GM19099 (cell line): Measurements from ENCODE around the gene KRT75.

ENCODE experiments used
- POLR2A ChIP-seq: IDR thresholded peaks from 3 replicates; pipeline ENCODE4 v1.6.1; 2011; ENCODE audit warnings: low read depth; ENCODE audit not compliant: insufficient read length; ENCODE audit errors: extremely low read depth

Gene KRT75

DNA sequence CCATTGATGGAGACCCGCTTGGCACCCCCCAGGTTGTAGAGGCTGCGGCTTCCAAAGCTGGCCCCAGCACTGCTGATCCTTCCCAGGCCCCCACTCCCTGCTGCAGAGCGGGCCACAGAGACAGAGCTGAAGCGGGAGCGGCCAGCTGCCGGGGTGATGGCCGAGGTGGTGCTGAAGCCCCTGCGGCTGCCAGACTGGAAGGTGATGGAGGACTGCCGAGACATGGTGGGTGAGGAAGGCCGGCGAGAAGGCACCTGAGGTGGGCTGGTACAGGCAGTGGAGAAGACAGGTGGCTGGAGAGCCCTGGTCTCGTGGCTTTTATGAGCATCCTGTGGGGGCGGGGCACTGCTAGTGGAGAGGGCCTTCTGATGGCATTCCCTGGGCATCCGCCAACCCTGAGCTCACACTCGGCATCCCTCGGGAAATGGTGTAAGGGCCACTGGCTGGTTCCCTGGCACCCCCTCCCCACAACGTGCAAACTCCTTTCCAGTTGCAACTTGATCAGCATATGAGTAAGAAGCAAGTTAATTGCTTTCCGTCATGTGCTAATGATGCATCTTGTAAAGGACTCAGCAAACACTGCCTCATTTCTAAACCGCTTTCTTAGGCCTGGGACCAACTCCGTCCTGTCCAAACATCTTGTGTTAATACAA lies at the start of gene KRT75:
KRT75 (minus strand) TSS at position 291 of the 653 bp plus-strand sequence; CDS start at position 224, 67 bp downstream.
- no peak for TF ChIP-seq POLR2A

DNA sequence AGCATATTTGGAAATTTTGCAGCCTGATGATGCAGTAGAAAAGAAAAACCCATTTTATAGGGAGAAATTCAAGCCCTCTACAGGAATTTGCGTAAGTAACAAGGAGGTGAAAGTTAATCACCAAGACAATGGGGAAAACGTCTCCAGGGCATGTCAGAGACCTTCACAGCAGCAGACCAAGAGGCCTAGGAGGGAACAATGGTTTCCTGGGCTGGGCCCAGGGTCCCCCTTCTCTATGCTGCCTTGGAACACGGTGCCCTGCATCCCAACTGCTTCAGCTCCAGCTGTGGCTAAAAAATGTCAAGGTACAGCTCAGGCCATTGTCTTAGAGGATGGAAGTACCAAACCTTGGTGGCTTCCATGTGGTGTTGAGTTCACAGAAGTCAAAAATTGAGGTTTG lies 45.9 kb upstream of the KRT75 start:
- TF ChIP-seq POLR2A: no peak

DNA sequence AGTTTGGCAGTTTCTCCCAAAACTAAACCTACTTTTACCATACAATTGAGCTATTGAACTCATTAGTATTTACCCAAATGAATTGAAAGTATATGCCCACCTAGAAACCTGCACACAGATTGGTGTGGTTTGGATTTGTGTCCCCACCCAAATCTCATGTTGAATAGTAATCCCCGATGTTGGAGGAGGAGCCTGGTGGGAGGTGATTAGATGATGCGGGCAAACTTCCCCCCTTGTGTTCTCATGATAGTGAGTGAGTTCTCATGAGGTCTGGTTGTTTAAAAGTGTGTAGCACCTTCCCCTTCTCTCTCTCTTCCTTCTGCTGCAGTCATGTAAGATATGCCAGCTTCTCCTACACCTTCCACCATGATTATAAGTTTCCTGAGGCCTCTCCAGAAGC lies 43.5 kb upstream of the KRT75 start:
- TF ChIP-seq POLR2A: no peak

DNA sequence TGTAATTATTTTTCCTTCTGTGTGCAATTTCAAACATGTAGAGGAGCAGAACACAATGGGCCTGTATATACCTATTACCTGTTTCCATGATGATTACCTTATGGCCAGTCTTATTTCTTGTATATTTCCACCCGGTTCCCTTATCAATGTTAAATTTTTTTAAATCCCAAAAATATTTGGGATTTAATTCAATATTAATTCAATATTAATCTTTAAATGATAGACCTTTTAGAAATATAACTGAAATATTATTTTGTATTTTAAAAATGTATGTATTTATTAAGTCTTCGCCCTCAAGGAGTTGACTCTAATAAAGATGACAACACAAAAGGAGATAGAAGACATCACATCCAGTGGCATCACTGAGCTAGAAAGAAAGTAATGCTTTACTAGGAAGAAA lies 40.0 kb upstream of the KRT75 start:
- no peak for TF ChIP-seq POLR2A

DNA sequence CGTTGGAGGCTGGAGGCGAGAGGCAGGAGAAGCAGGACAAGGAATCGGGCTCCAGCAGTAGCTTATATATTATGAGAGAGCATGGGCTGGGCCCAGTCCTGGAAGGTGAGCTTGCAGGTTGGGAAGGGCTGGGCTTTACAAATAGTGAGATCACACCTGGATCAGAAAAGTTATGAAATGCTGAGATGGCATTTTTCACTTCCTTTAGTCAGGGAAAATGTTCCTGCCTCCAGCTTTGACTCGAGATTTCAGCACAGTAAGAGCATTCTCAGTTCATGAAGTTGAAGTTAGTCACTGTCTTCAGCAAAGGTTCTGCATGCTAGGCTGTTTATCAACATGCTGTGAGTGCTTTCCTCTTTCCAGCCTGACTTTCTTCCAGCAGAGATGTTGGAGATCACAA lies 39.6 kb upstream of the KRT75 start, which contains the start of gene KRT6C:
KRT6C (minus strand) TSS at position 38 of the 400 bp plus-strand sequence. CDS start 68 bp downstream, outside the sequence.
- no peak for TF ChIP-seq POLR2A

DNA sequence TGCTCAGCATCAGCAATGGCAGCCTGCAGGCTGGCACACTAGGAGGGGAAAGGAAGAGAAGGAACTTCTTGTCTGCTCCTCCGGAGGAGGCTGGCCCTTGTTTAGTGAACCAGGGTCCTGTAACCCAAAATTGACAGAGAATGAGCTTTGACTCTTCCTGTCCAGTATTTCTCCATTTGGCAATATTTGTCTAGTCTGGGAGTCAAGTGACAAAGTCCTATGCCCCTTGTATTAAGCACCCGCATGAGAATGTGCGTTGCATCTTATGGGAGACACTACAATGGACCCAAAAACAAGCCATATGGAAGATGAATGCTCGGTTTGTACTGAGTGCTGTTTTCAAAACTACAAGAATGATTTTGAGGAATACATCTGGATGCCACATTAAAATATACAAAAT lies 35.7 kb upstream of the KRT75 start:
- TF ChIP-seq POLR2A: no peak

DNA sequence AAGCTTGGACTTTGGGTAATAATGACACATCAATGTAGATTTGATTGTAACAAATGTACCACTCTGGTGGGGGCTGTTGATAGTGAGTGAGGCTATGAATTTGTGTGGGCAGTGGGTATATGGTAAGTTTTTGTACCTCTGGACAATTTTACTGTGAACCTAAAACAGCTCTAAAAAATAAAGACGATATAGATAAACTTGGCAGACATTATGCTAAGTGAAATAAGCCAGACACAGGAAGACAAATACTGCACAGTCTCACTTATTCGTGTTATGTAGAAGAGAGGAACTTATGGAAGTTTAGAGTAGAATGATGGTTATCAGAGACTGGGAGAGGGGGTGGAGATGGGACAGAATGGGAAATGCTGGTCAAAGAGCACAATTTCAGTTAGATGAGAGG lies 30.7 kb upstream of the KRT75 start:
- TF ChIP-seq POLR2A: no peak

DNA sequence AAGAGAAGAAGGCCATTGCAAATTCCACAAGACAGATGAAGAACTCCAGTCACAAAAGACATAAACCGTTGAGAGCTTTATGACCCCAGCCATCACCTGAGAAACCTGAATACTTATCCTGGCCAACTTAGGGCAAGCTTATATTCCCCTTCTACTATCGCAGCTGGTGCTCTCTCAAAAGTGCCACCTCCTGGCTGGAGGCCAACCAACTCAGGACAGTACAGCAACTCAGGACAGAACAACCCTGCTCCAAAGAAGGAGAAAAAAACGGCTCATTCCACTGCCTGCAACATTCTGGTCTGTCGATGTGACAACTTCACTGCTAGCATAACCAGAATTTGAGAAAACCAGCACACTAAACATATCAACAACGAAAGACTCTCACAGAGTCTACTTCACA lies 27.5 kb upstream of the KRT75 start:
- no peak for TF ChIP-seq POLR2A

DNA sequence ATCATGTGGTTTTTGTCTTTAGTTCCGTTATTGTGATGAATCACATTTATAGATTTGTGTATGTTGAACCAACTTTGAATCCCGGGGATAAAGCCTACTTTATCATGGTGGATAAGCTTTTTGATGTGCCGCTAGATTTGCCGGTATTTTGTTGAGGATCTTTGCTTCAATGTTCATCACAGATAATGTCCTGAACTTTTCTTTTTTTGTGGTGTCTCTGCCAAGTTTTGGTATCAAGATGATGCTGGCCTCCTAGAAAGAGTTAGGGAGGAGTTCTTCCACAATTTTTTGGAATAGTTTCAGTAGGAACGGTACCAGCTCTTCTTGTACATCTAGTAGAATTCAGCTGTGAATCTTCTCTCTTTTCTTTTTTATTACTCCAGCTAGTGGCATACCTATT lies 24.7 kb upstream of the KRT75 start:
- no peak for TF ChIP-seq POLR2A

DNA sequence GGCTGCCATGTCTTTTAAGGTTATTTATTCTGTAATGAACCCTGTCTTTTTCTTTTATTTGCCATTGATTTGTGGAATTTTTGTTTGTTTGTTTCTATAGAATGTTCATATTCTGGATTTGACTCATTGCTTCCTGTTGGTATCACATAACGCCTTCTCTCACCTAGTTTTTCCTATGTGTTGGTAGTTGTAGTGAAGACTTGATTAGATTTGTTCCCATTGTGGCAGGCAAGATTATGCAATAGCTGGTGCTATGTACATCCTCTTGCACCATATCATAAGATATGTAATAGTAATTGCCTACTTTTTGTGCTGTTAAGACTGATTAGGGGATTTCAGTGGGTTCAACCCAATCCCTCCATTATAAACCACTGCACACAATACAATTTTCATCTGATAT lies 21.6 kb upstream of the KRT75 start:
- no peak for TF ChIP-seq POLR2A

DNA sequence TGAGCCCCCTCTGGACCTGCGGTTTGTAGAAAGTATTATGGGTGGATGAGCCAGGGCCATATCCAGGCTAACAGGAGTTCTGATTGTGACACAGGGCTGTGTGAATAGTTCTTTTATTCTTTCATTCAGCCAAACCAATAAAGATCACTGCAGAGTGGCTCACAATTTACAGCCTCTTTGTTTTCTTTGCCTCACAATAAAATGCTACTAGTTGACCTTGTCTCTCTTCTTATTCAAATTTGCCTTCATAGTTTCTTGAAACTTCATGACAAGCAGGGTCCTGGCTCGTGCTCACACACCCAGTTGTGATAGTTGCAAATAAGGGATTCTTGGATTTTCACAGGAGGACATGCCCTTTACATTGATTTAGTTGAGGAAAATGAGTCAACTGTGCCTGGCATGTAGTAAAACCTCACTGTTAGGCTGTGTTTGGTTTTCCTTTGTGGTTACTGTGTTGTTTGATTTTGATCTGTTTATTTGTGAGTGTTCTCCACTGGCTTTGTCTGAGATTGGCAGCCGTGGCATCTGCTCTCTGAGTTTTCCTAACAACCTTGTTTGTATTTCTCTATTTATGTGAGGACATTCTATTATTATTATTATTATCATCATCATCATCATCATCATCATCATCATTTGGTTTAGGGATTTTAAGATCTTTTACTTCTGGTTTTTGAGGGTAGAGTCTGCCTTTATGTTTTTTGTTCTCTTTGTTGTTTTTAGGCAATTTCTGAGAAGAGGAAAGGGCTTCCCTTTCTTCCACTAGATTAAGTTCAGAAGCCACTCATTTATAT lies 20.4 kb upstream of the KRT75 start:
- no peak for TF ChIP-seq POLR2A

DNA sequence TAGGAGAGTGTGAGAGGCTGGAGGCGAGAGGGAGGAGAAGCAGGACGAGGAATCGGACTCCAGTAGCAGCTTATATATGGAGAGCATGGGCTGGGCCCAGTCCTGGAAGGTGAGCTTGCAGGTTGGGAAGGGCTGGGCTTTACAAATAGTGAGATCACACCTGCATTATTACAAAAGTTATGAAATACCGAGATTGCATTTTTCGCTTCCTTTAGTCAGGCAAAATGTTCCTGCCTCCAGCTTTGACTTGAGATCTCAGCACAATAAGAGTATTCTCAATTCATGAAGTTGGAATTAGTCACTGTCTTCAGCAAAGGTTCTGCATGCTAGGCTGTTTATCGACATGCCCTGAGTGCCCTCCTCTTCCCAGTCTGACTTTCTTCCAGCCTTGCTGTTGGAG lies 17.9 kb upstream of the KRT75 start, which contains the start of gene KRT6B:
KRT6B (minus strand) TSS at position 46 of the 400 bp plus-strand sequence. CDS start 68 bp downstream, outside the sequence.
- no peak for TF ChIP-seq POLR2A

DNA sequence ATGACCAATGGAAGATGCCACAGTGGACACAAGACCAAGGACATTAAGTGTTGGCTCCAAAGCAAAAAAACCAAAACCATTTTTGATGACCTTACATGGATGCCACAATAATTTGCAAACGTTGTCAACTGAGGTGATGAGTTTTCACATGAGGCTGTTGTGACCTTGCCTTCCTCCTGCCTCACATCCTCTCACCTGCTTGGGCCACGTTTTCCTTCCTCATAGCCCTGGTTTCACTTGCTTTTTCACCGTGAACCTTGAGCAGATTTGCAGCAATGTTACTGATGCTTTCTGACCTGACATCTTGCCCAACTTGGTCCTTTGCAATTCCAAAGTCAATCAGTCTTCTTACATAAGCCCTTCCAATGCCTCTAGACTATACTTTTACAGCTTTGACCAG lies 14.1 kb upstream of the KRT75 start:
- TF ChIP-seq POLR2A: no peak

DNA sequence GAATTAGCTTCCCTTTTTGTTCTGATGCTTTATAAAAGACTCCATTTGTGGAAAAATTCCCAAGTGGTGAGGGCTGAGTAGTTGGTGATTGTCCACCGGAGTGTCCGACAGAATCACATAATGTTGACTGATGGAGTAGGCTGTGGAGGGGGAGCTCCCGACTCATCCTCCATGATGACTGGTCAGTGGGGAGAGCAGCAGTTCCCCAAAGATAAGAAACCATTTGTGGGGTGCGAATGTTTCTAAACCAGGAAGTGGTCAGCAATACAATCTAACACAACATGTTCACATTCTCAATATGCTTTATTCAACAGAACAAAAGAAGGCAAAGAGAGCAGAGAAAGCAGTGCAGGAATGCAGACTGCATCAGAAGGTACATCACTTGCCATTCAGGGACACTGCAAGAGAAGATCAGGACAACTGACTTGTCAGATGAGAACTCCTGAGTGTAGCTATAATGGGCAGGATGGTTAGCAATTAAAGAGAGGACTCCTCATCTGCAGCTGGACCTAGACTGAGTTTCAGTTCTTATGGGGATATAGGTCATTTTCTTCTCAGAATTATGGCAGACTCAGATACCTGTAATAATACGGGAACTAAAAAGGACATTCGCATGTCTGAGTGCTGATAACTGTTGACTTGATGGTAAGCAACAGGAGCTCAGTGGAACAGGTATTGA lies 12.3 kb upstream of the KRT75 start:
- no peak for TF ChIP-seq POLR2A

DNA sequence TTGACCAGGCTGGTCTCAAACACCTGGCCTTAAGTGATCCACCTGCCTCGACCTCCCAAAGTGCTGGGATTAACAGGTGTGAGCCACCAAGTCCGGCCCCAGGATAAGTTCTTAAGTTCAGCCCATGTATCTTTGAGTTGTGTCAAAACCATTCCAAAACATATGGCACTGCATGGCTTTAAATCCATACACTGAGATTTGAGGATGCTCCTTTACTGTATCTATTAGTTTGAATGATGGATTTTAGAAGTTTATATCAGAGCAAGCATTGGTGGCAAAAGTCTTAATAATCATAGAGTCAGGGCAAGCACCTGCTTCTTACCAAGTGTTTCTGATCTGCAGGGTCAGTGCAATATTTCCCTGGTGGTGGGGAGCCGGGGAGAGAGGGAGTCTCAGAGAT lies 11.7 kb upstream of the KRT75 start:
- TF ChIP-seq POLR2A: no peak

DNA sequence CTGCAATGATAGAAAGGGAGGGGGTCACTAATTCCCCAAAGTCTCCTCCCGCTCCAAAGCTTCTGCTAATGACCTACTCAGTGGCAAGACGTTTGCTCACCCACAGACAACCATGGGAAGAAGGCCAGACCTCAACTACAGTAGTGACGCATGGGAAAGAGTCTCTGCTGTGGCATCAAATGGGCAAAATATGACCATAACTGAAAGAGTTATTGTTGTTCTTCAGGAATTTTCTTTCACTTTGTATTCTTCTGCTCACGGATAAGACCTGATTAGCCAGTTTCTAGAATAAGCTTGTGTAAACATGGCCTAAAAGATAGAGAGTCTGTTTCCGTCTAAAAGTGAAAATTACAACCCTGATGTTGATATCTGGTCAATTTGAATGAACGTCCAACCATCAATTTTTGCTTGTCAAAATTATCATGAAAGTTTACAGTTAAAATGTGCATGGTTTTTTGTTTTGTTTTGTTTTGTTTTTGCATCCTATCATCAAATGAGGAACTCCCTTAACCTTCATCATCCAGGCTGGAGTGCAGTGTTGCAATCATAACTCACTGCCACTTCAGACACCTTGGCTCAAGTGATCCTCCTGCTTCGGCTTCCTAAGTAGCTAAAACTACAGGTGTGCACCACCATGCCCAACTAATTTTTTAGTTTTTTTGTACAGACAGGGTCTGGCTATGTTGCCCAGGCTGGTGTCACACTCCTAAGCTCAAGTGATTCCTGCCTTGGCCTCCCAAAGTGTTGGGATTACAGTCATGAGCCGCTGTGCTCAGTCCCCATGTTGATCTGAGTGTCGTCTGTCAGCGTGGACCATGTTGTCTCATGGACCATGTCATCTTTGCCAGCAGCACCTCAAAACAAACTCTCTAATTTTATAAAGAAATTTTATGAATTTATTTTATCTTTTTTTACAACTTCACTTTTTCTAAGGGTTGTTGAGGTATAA lies 10.8 kb upstream of the KRT75 start:
- no peak for TF ChIP-seq POLR2A
